HL-60/S4 treated with retinoic acid at 250 ng/mL for 4 days and 3 days (cell line): ENCODE data around the gene FAM209B.

Source experiments
- in situ Hi-C: fragments of 300-500 bp; cut with MboI; formaldehyde crosslinking; loops from 2 replicates; pipeline ENCODE4 v1.7.0; 2022; ENCODE audit warnings: low sequenced_read_pairs

FAM209B gene

GRCh38 chr20:56537997-56538396, 5.0 kb downstream of the FAM209B start:
- in situ Hi-C loops: no loop called here

- in situ Hi-C loops: no loop called here
Measured at GRCh38 chr20:56540415-56540814, 7.4 kb downstream of the FAM209B start.

- in situ Hi-C loops: no loop called here
Measured at GRCh38 chr20:56542489-56543030, 9.5 kb downstream of the FAM209B start.

- in situ Hi-C loops: loop anchor here (25.0 kb wide), 1 partner anchor 436 kb away; no protein-coding TSS in a partner anchor
Measured at GRCh38 chr20:56551571-56551970, 18.5 kb downstream of the FAM209B start.

GRCh38 chr20:56552911-56553629, 20.0 kb downstream of the FAM209B start:
- in situ Hi-C loops: loop anchor here (25.0 kb wide), 1 partner anchor 434 kb away; no protein-coding TSS in a partner anchor

GRCh38 chr20:56554869-56555268, 21.8 kb downstream of the FAM209B start:
- in situ Hi-C loops: loop anchor here (25.0 kb wide), 1 partner anchor 432 kb away; no protein-coding TSS in a partner anchor

GRCh38 chr20:56558968-56559367, 25.9 kb downstream of the FAM209B start:
- in situ Hi-C loops: loop anchor here (25.0 kb wide), 1 partner anchor 428 kb away; no protein-coding TSS in a partner anchor

GRCh38 chr20:56564526-56564925, 31.5 kb downstream of the FAM209B start:
- in situ Hi-C loops: loop anchor here (25.0 kb wide), 1 partner anchor 423 kb away; no protein-coding TSS in a partner anchor

GRCh38 chr20:56565511-56565910, 32.5 kb downstream of the FAM209B start:
- in situ Hi-C loops: loop anchor here (25.0 kb wide), 1 partner anchor 422 kb away; no protein-coding TSS in a partner anchor

- in situ Hi-C loops: loop anchor here (25.0 kb wide), 1 partner anchor 421 kb away; no protein-coding TSS in a partner anchor
Measured at GRCh38 chr20:56566621-56567020, 33.6 kb downstream of the FAM209B start.

GRCh38 chr20:56570832-56571231, 37.8 kb downstream of the FAM209B start:
- in situ Hi-C loops: loop anchor here (25.0 kb wide), 1 partner anchor 416 kb away; no protein-coding TSS in a partner anchor

- in situ Hi-C loops: loop anchor here (25.0 kb wide), 1 partner anchor 415 kb away; no protein-coding TSS in a partner anchor
Measured at GRCh38 chr20:56572172-56572571, 39.1 kb downstream of the FAM209B start.

GRCh38 chr20:56573986-56574385, 40.9 kb downstream of the FAM209B start:
- in situ Hi-C loops: loop anchor here (25.0 kb wide), 1 partner anchor 413 kb away; no protein-coding TSS in a partner anchor

GRCh38 chr20:56574531-56575142, 41.6 kb downstream of the FAM209B start:
- in situ Hi-C loops: loop anchor here (25.0 kb wide), 1 partner anchor 413 kb away; no protein-coding TSS in a partner anchor

- in situ Hi-C loops: no loop called here
Measured at GRCh38 chr20:56575157-56575556, 42.1 kb downstream of the FAM209B start.

- in situ Hi-C loops: no loop called here
Measured at GRCh38 chr20:56575961-56576360, 42.9 kb downstream of the FAM209B start.

- in situ Hi-C loops: no loop called here
Measured at GRCh38 chr20:56579301-56579710, 46.3 kb downstream of the FAM209B start.

GRCh38 chr20:56580226-56580625, 47.2 kb downstream of the FAM209B start:
- in situ Hi-C loops: no loop called here

- in situ Hi-C loops: no loop called here
Measured at GRCh38 chr20:56581701-56582100, 48.7 kb downstream of the FAM209B start.

- in situ Hi-C loops: no loop called here
Measured at GRCh38 chr20:56582542-56582941, 49.5 kb downstream of the FAM209B start.

- in situ Hi-C loops: no loop called here
Measured at GRCh38 chr20:56584916-56585315, 51.9 kb downstream of the FAM209B start.
